Measurements from ENCODE around the gene SLC30A2. TPM values are rescaled to one million over a fixed set of nuclear protein-coding genes. Genes with fewer than 3 reads are reported as not detected.

Gene SLC30A2
- total RNA-seq, 1 experiment from 2014 or later: 0.35 TPM

GRCh38 chr1:25987951-25988350 is 58.0 kb downstream of the SLC30A2 start:
- Histone ChIP-seq H3K23me2 (ENCODE audit: insufficient read length, low read depth, low read length, poor library complexity, severe bottlenecking) (no peaks in the 10 kb centered on the region), H3T11ph (ENCODE audit: low read length) (no peak overlapping the region), H4K5ac (ENCODE audit: insufficient read length, low read depth, low read length) (no peak overlapping the region), H2BK15ac (ENCODE audit: low read depth, low read length) (no peak overlapping the region), H2BK20ac (ENCODE audit: low read depth, low read length, poor library complexity, severe bottlenecking) (no peak overlapping the region), H3K18ac (ENCODE audit: insufficient read length, low read depth, low read length) (no peak overlapping the region), H3K27ac (ENCODE audit: insufficient read length, low read depth, low read length) (no peak overlapping the region), H4K8ac (replicated peaks; ENCODE audit: insufficient read length, low read depth, low read length) (no peak overlapping the region), H3K79me2 (ENCODE audit: insufficient read depth, low read length) (no peaks in the 10 kb centered on the region), H2BK12ac (ENCODE audit: insufficient read length, low read depth, low read length) (no peak overlapping the region), H4K20me1 (ENCODE audit: control insufficient read depth, insufficient read depth, insufficient read length) (no peaks in the 10 kb centered on the region), H3K23ac (ENCODE audit: insufficient read length, low read depth, low read length) (no peak overlapping the region), H4K91ac (ENCODE audit: insufficient read length, low read depth, low read length) (no peak overlapping the region), H3K4me1 (ENCODE audit: insufficient read depth, low read length) (no peaks in the 10 kb centered on the region), H3K56ac (ENCODE audit: insufficient read length, low read depth, low read length) (no peak overlapping the region), H3K4ac (ENCODE audit: low read depth, low read length) (no peak overlapping the region), H3K79me1 (ENCODE audit: insufficient read depth, low read depth, low read length, poor library complexity, severe bottlenecking) (no peaks in the 10 kb centered on the region), H2AFZ (ENCODE audit: low read length) (no peak overlapping the region), H3K4me2 (ENCODE audit: insufficient read depth, insufficient read length, low read length) (no peak overlapping the region), H3K9ac (ENCODE audit: extremely low read depth, insufficient read length, low read length) (no peak overlapping the region), H3K14ac (ENCODE audit: insufficient read depth, low read length) (no peak overlapping the region), H3K27me3 (ENCODE audit: insufficient read depth, low read length) (no peaks in the 10 kb centered on the region), H2AK5ac (ENCODE audit: insufficient read length, low read length) (no peak overlapping the region), H2BK5ac (ENCODE audit: insufficient read length, low read length) (no peak overlapping the region), H2BK120ac (ENCODE audit: low read depth, low read length, poor library complexity, severe bottlenecking) (no peak overlapping the region), H3K9me3 (ENCODE audit: control insufficient read depth, low read depth, low read length) (no peaks in the 10 kb centered on the region)
- DNase-seq: no peak
- no peak for TF ChIP-seq CTCF (conservative IDR thresholded peaks at IDR 0.05)
- Mint-ChIP-seq H3K4me1 (peaks cover 0 to 2% of the 10 kb centered on the region in 2 experiments), H3K36me3 (ENCODE audit: insufficient read depth in 1 of 3, low read depth in 3 of 3) (peaks cover 6 to 36% (median 34%) of the 10 kb centered on the region in 3 experiments; a peak in 6 of 7 replicates), H3K27ac (no peak overlapping the region), H3K27me3 (ENCODE audit: low read depth) (no peaks in the 10 kb centered on the region), H3K9me3 (no peaks in the 10 kb centered on the region), H3K4me3 (no peak overlapping the region)
- no CpG with 5 or more reads among the region's 2 CpGs for WGBS (ENCODE audit: extremely low coverage, insufficient read length, low lambda C conversion rate)

Other genes starting within 250 kb of the SLC30A2 start
- gene SELENON, start 245.9 kb downstream of the SLC30A2 start, total RNA-seq (2021): 89.0 and 90.9 TPM in 2 replicates
- gene MTFR1L, start 226.2 kb downstream of the SLC30A2 start, total RNA-seq (2021): 31.5 and 32.5 TPM in 2 replicates
- gene AUNIP, start 186.7 kb downstream of the SLC30A2 start, total RNA-seq (2021): 22.0 and 22.2 TPM in 2 replicates
- 6.0 and 6.3 TPM in 2 replicates for gene PAQR7, start 170.4 kb downstream of the SLC30A2 start, total RNA-seq (2021)
- gene STMN1, start 139.7 kb downstream of the SLC30A2 start, total RNA-seq (2021): 499 and 500 TPM in 2 replicates
- 8.2 and 12.4 TPM in 2 replicates for gene PAFAH2, start 48.1 kb downstream of the SLC30A2 start, total RNA-seq (2021)
- gene EXTL1, start 24.3 kb downstream of the SLC30A2 start, total RNA-seq (2021): 1.0 and 1.1 TPM in 2 replicates
- gene TRIM63, start 21.5 kb upstream of the SLC30A2 start, total RNA-seq (2021): not detected in 2 replicates
- gene PDIK1L, start 65.7 kb upstream of the SLC30A2 start, total RNA-seq (2021): 5.6 and 7.1 TPM in 2 replicates
- gene FAM110D, start 113.0 kb upstream of the SLC30A2 start, total RNA-seq (2021): 0.46 TPM in 2 replicates
- gene C1orf232, start 122.8 kb upstream of the SLC30A2 start, total RNA-seq (2021): not detected in 2 replicates
- gene ZNF593, start 123.8 kb upstream of the SLC30A2 start, total RNA-seq (2021): 48.2 and 51.2 TPM in 2 replicates
- not detected in 2 replicates for gene ZNF593OS, start 125.7 kb upstream of the SLC30A2 start, total RNA-seq (2021)
- gene CNKSR1, start 131.4 kb upstream of the SLC30A2 start, total RNA-seq (2021): 23.4 and 26.3 TPM in 2 replicates
- 0.26 TPM in 1 of 2 replicates, not detected in the other for gene CATSPER4, start 144.5 kb upstream of the SLC30A2 start, total RNA-seq (2021)
- gene CEP85, start 188.1 kb upstream of the SLC30A2 start, total RNA-seq (2021): 37.9 and 38.6 TPM in 2 replicates
- 86.2 and 86.3 TPM in 2 replicates for gene SH3BGRL3, start 234.0 kb upstream of the SLC30A2 start, total RNA-seq (2021)